SK-N-SH (cell line): Measurements from ENCODE around the gene ALG11. TPM values are rescaled to one million over a fixed set of nuclear protein-coding genes. Genes with fewer than 3 reads are reported as not detected.

ENCODE experiments used
- CTCF ChIA-PET: fragments of 300-600, 350-600 bp; formaldehyde crosslinking; extraction: SDS; loops from one replicate; lab custom pipeline; 2021; lab: Yijun Ruan, JAX
- POLR2A ChIA-PET: fragments of 350-600 bp; sonication (Branson Sonifier 250); formaldehyde crosslinking; extraction: SDS; loops from one replicate; lab custom pipeline; 2020; ENCODE audit warnings: antibody characterized with exemption, inconsistent platforms; lab: Yijun Ruan, JAX
- DNase-seq: peaks from one replicate; pipeline ENCODE4 v3.0.0; 2012
- H2AFZ ChIP-seq: fragments of 200-600 bp; sonication (generic); 2 replicates; pipeline ENCODE4 v1.8.1; 2016; ENCODE audit warnings: antibody characterized with exemption, mild to moderate bottlenecking, low read depth
- H3F3A ChIP-seq: fragments of 200-600 bp; sonication (generic); replicated peaks from 2 replicates; pipeline ENCODE3; 2016; ENCODE audit warnings: antibody characterized with exemption, mild to moderate bottlenecking; ENCODE audit not compliant: insufficient read depth
- H3K27ac ChIP-seq, 2 experiments: fragments of 200-500 bp in 1 of 2; fragments of 200-600 bp in 1 of 2; sonication (Bioruptor generic) in 1 of 2; sonication (generic), shearing (Covaris generic) in 1 of 2; 2 replicates each; pipeline versions ENCODE4 v1.5.1 to v1.6.1; 2014 to 2016; ENCODE audit warnings: low read depth in 2 of 2, inconsistent platforms in 1 of 2, low read length in 1 of 2, mild to moderate bottlenecking in 1 of 2, mixed read lengths in 1 of 2
- H3K27me3 ChIP-seq: fragments of 200-600 bp; sonication (generic), shearing (Covaris generic); 2 replicates; pipeline ENCODE4 v1.6.1; 2016; ENCODE audit warnings: mixed run types; ENCODE audit not compliant: insufficient read depth
- H3K36me3 ChIP-seq, 2 experiments: fragments of 200-500 bp in 1 of 2; fragments of 200-600 bp in 1 of 2; sonication (Bioruptor generic) in 1 of 2; sonication (generic) in 1 of 2; replicated peaks in 1 of 2; 2 replicates each; pipeline versions ENCODE3 to v1.5.1; 2014 to 2016; ENCODE audit warnings: low read length in 1 of 2, mild to moderate bottlenecking in 1 of 2; ENCODE audit not compliant: insufficient read depth in 2 of 2, control insufficient read depth in 1 of 2
- H3K4me1 ChIP-seq, 2 experiments: fragments of 200-500 bp in 1 of 2; fragments of 200-600 bp in 1 of 2; sonication (Bioruptor generic) in 1 of 2; sonication (generic), shearing (Covaris generic) in 1 of 2; 2 replicates each; pipeline versions ENCODE4 v1.5.1 to v1.6.1; 2014 to 2016; ENCODE audit warnings: low read depth in 1 of 2, low read length in 1 of 2, mixed run types in 1 of 2; ENCODE audit not compliant: insufficient read depth in 2 of 2, control insufficient read depth in 1 of 2
- H3K4me2 ChIP-seq: fragments of 200-600 bp; sonication (generic), shearing (Covaris generic); 2 replicates; pipeline ENCODE4 v1.6.1; 2017; ENCODE audit warnings: mixed run types
- H3K4me3 ChIP-seq, 2 experiments: fragments of 200-500 bp in 1 of 2; fragments of 200-600 bp in 1 of 2; sonication (Bioruptor generic) in 1 of 2; sonication (generic), shearing (Covaris generic) in 1 of 2; 2 replicates each; pipeline versions ENCODE4 v1.5.1 to v1.8.1; 2014 to 2016; ENCODE audit warnings: low read depth in 2 of 2, inconsistent platforms in 1 of 2, low read length in 1 of 2, mild to moderate bottlenecking in 1 of 2, mixed read lengths in 1 of 2, moderate library complexity in 1 of 2
- H3K79me2 ChIP-seq: fragments of 200-600 bp; sonication (generic); 2 replicates; pipeline ENCODE4 v1.8.1; 2017; ENCODE audit warnings: mild to moderate bottlenecking; ENCODE audit not compliant: insufficient read depth
- H3K9ac ChIP-seq: fragments of 200-600 bp; sonication (generic); 2 replicates; pipeline ENCODE4 v1.6.1; 2017; ENCODE audit warnings: mixed run types
- H3K9me2 ChIP-seq: fragments of 200-600 bp; sonication (generic); 2 replicates; pipeline ENCODE4 v1.6.1; 2017; ENCODE audit warnings: mixed run types
- H3K9me3 ChIP-seq: fragments of 200-600 bp; sonication (generic); 2 replicates; pipeline ENCODE4 v1.6.1; 2017; ENCODE audit warnings: mixed run types, mild to moderate bottlenecking, moderate library complexity
- H4K20me1 ChIP-seq: fragments of 200-600 bp; sonication (generic); 2 replicates; pipeline ENCODE4 v1.6.1; 2017; ENCODE audit warnings: mild to moderate bottlenecking, mixed run types; ENCODE audit not compliant: insufficient read depth
- CTCF ChIP-seq: fragments of 200-600 bp; sonication (generic); IDR thresholded peaks from 2 replicates; pipeline ENCODE4 v1.6.1; 2017; ENCODE audit warnings: antibody characterized with exemption, mild to moderate bottlenecking, moderate library complexity
- EP300 ChIP-seq, 2 experiments: IDR thresholded peaks; 2 replicates each; pipeline versions ENCODE4 v1.4.0 to v1.6.1; 2012; ENCODE audit warnings: borderline replicate concordance in 1 of 2, low read depth in 1 of 2, low read length in 1 of 2
- EZH2phosphoT487 ChIP-seq: fragments of 200-600 bp; sonication (generic); IDR thresholded peaks from 2 replicates; pipeline ENCODE4 v1.6.1; 2017; ENCODE audit warnings: low read depth, mixed run types, mild to moderate bottlenecking, antibody characterized with exemption, moderate library complexity, borderline replicate concordance
- FOSL2 ChIP-seq: IDR thresholded peaks from 2 replicates; pipeline ENCODE4 v1.4.0; 2012; ENCODE audit warnings: low read depth, mild to moderate bottlenecking, moderate library complexity, borderline replicate concordance
- GATA2 ChIP-seq: sonication (generic); formaldehyde crosslinking; IDR thresholded peaks from 2 replicates; pipeline ENCODE4 v1.5.0; 2020; ENCODE audit warnings: mild to moderate bottlenecking, missing genetic modification reagents
- PBX3 ChIP-seq: IDR thresholded peaks from 2 replicates; pipeline ENCODE4; 2012
- RAD21 ChIP-seq: IDR thresholded peaks from 2 replicates; pipeline ENCODE4 v1.6.1; 2012; ENCODE audit warnings: mild to moderate bottlenecking, low read length
- RFX5 ChIP-seq: IDR thresholded peaks from 2 replicates; pipeline ENCODE4 v1.6.1; 2012; ENCODE audit warnings: mild to moderate bottlenecking, improper control_type of control experiment, low read length
- SMC3 ChIP-seq: IDR thresholded peaks from 2 replicates; pipeline ENCODE4 v1.6.1; 2012; ENCODE audit warnings: low read depth, low read length, improper control_type of control experiment
- TAF1 ChIP-seq: IDR thresholded peaks from 2 replicates; pipeline ENCODE4 v1.6.1; 2012; ENCODE audit warnings: low read depth, mild to moderate bottlenecking, low read length, moderate library complexity, borderline replicate concordance
- TCF12 ChIP-seq: IDR thresholded peaks from 2 replicates; pipeline ENCODE4 v1.4.0; 2012
- TEAD4 ChIP-seq: IDR thresholded peaks from 2 replicates; pipeline ENCODE4 v1.4.0; 2012; ENCODE audit warnings: mild to moderate bottlenecking, borderline replicate concordance; ENCODE audit not compliant: insufficient read depth
- YY1 ChIP-seq: IDR thresholded peaks from 2 replicates; pipeline ENCODE4 v1.4.0; 2012; ENCODE audit warnings: low read depth, mild to moderate bottlenecking
- WGBS: methylation state at CpG from one replicate; pipeline ENCODE4 v1.1.6; 2017; ENCODE audit warnings: low lambda C conversion rate; 5-methylcytosine and 5-hydroxymethylcytosine counted together
- polyA plus RNA-seq, 3 experiments: library from polyadenylated mRNA; depleted of rRNA; stranded (reverse); fragments of >200 nt; gene quantifications; 2 replicates each; pipeline ENCODE4 v1.2.3, GENCODE V29; 2012

The ALG11 gene
- polyA plus RNA-seq, 1 of the 3 experiments (the other 2 are of a cell fraction) = 5.0 TPM

GRCh38 chr13:51974482-51974881 is 37.7 kb upstream of the ALG11 start:
- Histone ChIP-seq H3K9me2 (no peaks in the 10 kb centered on the region), H3K9ac (no peak overlapping the region), H3K4me2 (no peak overlapping the region), H3K79me2 (no peaks in the 10 kb centered on the region), H3K4me3 (no peak overlapping the region), H3K9me3 (no peaks in the 10 kb centered on the region), H2AFZ (no peak overlapping the region), H3K36me3 (no peaks in the 10 kb centered on the region)
- no peak for TF ChIP-seq PBX3
- TF ChIP-seq, all 33 proteins: peak for 0
- Histone ChIP-seq H3K27ac (no peak overlapping the region), H3F3A (no peaks in the 10 kb centered on the region), H4K20me1 (no peaks in the 10 kb centered on the region), H3K4me1 (no peaks in the 10 kb centered on the region), H3K27me3 (no peaks in the 10 kb centered on the region)
- WGBS = 78% methylated on average over 6 of the region's 6 CpGs
- CTCF ChIA-PET = interaction anchor here (1.5 kb wide), 1 partner anchor 27 kb away, joined by 9 read pairs; no protein-coding TSS in a partner anchor
- POLR2A ChIA-PET = no interaction called here
- DNase-seq = no peak

GRCh38 chr13:51976423-51976822 is 35.8 kb upstream of the ALG11 start:
- Histone ChIP-seq H3K9me3 (no peaks in the 10 kb centered on the region), H3K9me2 (no peaks in the 10 kb centered on the region), H3K9ac (no peak overlapping the region), H3K27me3 (no peaks in the 10 kb centered on the region), H3K36me3 (no peaks in the 10 kb centered on the region), H3K79me2 (no peaks in the 10 kb centered on the region), H3K4me3 (no peak overlapping the region), H4K20me1 (no peaks in the 10 kb centered on the region), H2AFZ (no peak overlapping the region), H3K27ac (no peak overlapping the region), H3K4me2 (no peak overlapping the region), H3K4me1 (peaks cover 3 to 4% of the 10 kb centered on the region in 2 experiments; a peak in 2 of 4 replicates), H3F3A (no peaks in the 10 kb centered on the region)
- ChIA-PET CTCF (interaction anchor here (1.0 to 1.3 kb wide), 2 partner anchors 17 to 81 kb away, joined by 3 to 4 read pairs; no protein-coding TSS in a partner anchor), POLR2A (interaction anchor here (0.6 kb wide), 1 partner anchor 183 kb away, joined by 3 read pairs; the partner anchor contains the start of gene NEK3)
- DNase-seq = no peak
- no peak for TF ChIP-seq TCF12
- no peak for TF ChIP-seq RFX5
- TF ChIP-seq CTCF = no peak
- TF ChIP-seq FOSL2 = no peak
- TF ChIP-seq SMC3 = no peak
- TF ChIP-seq YY1 = no peak
- TF ChIP-seq EZH2phosphoT487 = no peak
- no peak for TF ChIP-seq TEAD4
- TF ChIP-seq TAF1 = no peak
- TF ChIP-seq EP300 (IDR thresholded peaks at IDR 0.05; ENCODE audit: borderline replicate concordance in 1 of 2, low read depth in 1 of 2, low read length in 1 of 2) = no peak
- TF ChIP-seq RAD21 = no peak
- no peak for TF ChIP-seq GATA2 (CRISPR knock-in tag)
- 0% methylated on average over 1 of the region's 1 CpG for WGBS
